ENCODE measurements around the gene JAKMIP1. TPM values are rescaled to one million over a fixed set of nuclear protein-coding genes. Genes with fewer than 3 reads are reported as not detected.

JAKMIP1 gene
- total RNA-seq, 3 donors from 2014 or later = 0.63 to 2.1 TPM; not detected in 1

DNA sequence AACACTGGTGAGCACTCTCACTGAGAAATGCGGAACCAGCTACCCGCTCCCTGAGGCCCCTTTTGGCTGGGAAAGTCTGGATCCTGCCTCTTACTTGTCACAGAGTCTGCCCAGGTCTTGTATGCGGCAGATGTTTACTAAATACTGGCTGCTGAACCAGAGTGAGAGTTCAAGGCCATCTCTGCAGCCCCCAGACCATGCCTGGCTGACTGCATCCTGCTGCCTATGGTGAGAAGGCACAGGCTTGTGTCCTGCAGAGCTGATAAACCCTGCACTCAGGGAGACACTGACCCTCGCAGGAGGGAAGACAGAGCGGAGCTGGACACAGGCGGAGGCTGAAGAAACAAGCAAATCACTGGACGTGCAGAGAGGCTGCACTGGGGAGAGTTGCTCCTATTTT lies 46.5 kb downstream of the JAKMIP1 start:
- DNase-seq = no peak
- TF ChIP-seq, protein P1, sequence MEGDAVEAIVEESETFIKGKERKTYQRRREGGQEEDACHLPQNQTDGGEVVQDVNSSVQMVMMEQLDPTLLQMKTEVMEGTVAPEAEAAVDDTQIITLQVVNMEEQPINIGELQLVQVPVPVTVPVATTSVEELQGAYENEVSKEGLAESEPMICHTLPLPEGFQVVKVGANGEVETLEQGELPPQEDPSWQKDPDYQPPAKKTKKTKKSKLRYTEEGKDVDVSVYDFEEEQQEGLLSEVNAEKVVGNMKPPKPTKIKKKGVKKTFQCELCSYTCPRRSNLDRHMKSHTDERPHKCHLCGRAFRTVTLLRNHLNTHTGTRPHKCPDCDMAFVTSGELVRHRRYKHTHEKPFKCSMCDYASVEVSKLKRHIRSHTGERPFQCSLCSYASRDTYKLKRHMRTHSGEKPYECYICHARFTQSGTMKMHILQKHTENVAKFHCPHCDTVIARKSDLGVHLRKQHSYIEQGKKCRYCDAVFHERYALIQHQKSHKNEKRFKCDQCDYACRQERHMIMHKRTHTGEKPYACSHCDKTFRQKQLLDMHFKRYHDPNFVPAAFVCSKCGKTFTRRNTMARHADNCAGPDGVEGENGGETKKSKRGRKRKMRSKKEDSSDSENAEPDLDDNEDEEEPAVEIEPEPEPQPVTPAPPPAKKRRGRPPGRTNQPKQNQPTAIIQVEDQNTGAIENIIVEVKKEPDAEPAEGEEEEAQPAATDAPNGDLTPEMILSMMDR (IDR thresholded peaks at IDR 0.05) = no peak
- Histone ChIP-seq H3K36me3 (ENCODE audit: low read depth) (no peaks in the 10 kb centered on the region), H3K4me1 (ENCODE audit: low read depth) (no peaks in the 10 kb centered on the region), H3K4me3 (no peak overlapping the region), H3K9me3 (no peaks in the 10 kb centered on the region)
- no peak for ATAC-seq
- intact Hi-C loops (cut with DNase I, micrococcal nuclease) = no loop called here

- intact Hi-C loops (cut with DNase I, micrococcal nuclease) = no loop called here
- Histone ChIP-seq H3K9me3 (no peaks in the 10 kb centered on the region), H3K4me3 (no peak overlapping the region), H3K36me3 (ENCODE audit: low read depth) (no peaks in the 10 kb centered on the region), H3K4me1 (ENCODE audit: low read depth) (no peaks in the 10 kb centered on the region)
- ATAC-seq (no peak), DNase-seq (no peak)
- TF ChIP-seq, protein P1 (IDR thresholded peaks at IDR 0.05) = no peak
These were observed 47.3 kb downstream of the JAKMIP1 start for GRCh38 chr4:6152869-6153705.

GRCh38 chr4:6150046-6150735 lies 50.2 kb downstream of the JAKMIP1 start:
- H3K36me3 ChIP-seq (ENCODE audit: low read depth) = no peaks in the 10 kb centered on the region
- no peak for DNase-seq
- no peaks in the 10 kb centered on the region for H3K4me1 ChIP-seq (ENCODE audit: low read depth)
- no peak for ATAC-seq
- TF ChIP-seq, protein P1 (IDR thresholded peaks at IDR 0.05) = no peak
- no peaks in the 10 kb centered on the region for H3K9me3 ChIP-seq
- intact Hi-C loops (cut with DNase I, micrococcal nuclease) = no loop called here
- no peak overlapping the region for H3K4me3 ChIP-seq

DNA sequence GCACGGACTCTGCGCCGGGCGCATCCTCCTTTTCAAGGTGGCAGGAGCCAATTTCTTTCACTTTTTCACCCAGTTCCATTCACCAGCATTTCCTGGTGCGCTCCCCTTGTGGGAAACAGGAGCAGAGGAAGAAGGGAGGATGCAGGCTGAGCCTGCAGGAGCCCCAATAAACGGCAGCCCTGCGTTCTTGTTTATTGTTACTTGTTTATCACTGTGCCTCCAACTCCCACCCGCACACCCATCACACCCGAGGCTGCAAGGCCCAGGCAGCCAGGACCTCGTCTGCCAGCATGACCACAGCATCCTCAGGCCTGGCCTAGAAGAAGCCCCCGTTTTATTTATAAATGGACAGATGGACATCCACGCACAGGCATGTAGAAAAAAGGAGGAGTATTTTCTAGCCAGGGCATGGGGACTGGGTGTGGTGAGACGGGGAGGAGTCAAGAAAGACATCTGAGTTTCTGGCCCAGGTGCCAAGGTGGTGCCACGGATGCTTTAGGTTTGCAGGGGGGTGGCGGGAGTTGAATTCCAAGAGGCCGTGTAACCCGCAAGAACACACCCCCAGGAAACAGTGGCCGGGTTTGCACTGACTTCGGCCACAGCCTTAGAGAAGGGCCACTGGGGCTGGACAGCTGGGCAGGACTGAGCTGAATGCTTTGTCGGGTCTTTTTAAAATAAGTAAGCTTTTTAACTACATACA lies 51.7 kb downstream of the JAKMIP1 start:
- TF ChIP-seq, protein P1 (IDR thresholded peaks at IDR 0.05) = no peak
- ATAC-seq = no peak
- H3K4me1 ChIP-seq (ENCODE audit: low read depth) = no peaks in the 10 kb centered on the region
- intact Hi-C loops (cut with DNase I, micrococcal nuclease) = no loop called here
- H3K36me3 ChIP-seq (ENCODE audit: low read depth) = no peaks in the 10 kb centered on the region
- no peaks in the 10 kb centered on the region for H3K9me3 ChIP-seq
- H3K4me3 ChIP-seq = no peak overlapping the region
- no peak for DNase-seq

DNA sequence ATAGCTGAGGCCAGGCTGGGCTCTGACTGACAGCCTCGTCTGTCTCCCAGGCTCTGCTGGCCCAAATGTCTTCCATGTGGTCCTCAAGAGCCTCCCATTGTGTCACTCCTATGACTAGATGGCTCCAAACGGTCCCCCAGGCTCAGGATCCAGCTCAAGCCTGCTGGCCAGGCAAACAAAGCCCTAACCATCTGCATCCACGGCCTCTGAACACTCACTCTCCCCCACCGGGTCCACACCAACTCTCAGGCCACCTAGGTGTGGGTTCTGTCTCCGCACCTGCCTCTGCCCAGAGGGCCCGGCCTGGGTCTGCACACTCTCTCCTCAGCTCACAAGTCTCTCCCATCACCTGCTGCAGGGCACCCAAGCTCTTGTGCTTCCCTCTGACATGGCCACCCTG lies 52.9 kb downstream of the JAKMIP1 start:
- intact Hi-C loops (cut with DNase I, micrococcal nuclease) = no loop called here
- ATAC-seq (no peak), DNase-seq (no peak)
- H3K36me3 ChIP-seq (ENCODE audit: low read depth) = no peaks in the 10 kb centered on the region
- H3K4me3 ChIP-seq = no peak overlapping the region
- TF ChIP-seq, protein P1 (IDR thresholded peaks at IDR 0.05) = no peak
- no peaks in the 10 kb centered on the region for H3K9me3 ChIP-seq
- H3K4me1 ChIP-seq (ENCODE audit: low read depth) = no peaks in the 10 kb centered on the region
